ENCODE data around the gene TRMO.

DNA sequence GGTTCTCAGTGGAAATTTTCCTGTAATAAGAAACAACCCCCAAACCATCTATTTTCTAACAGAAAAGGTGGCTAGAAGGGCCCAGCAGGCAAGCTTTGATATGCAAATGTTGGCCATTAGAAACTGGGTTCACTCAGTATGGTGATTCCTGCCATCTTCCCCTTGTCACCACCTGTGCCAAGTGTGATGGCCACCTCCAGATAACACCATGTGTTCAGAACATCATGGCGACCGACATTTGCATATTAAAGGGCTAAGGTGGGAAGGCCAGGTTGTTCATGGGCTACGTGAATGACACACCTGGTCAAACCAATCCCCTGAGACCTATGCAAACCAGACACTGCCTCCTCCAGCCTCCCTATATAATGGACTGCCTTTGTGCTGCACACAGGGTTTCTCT, 48.9 kb downstream of the TRMO start:
- TF ChIP-seq, protein P1, sequence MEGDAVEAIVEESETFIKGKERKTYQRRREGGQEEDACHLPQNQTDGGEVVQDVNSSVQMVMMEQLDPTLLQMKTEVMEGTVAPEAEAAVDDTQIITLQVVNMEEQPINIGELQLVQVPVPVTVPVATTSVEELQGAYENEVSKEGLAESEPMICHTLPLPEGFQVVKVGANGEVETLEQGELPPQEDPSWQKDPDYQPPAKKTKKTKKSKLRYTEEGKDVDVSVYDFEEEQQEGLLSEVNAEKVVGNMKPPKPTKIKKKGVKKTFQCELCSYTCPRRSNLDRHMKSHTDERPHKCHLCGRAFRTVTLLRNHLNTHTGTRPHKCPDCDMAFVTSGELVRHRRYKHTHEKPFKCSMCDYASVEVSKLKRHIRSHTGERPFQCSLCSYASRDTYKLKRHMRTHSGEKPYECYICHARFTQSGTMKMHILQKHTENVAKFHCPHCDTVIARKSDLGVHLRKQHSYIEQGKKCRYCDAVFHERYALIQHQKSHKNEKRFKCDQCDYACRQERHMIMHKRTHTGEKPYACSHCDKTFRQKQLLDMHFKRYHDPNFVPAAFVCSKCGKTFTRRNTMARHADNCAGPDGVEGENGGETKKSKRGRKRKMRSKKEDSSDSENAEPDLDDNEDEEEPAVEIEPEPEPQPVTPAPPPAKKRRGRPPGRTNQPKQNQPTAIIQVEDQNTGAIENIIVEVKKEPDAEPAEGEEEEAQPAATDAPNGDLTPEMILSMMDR (IDR thresholded peaks at IDR 0.05; ENCODE audit: low read depth, low read length) = no peak
- TF ChIP-seq POLR2A (IDR thresholded peaks at IDR 0.05; ENCODE audit: extremely low read depth, insufficient read length) = no peak
- TF ChIP-seq, protein P2, sequence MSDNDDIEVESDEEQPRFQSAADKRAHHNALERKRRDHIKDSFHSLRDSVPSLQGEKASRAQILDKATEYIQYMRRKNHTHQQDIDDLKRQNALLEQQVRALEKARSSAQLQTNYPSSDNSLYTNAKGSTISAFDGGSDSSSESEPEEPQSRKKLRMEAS (IDR thresholded peaks at IDR 0.05; ENCODE audit: low read depth, low read length) = no peak
